ENCODE data around the gene ZNF235.
A peak's percentile ranks its signal among the peaks of the same experiment; 100 is the strongest.
"Not testable (repeated sequence)": the region's sequence is repeated elsewhere in the genome, so short reads cannot be mapped to it uniquely, and the experiment has no call there.

Gene ZNF235

DNA sequence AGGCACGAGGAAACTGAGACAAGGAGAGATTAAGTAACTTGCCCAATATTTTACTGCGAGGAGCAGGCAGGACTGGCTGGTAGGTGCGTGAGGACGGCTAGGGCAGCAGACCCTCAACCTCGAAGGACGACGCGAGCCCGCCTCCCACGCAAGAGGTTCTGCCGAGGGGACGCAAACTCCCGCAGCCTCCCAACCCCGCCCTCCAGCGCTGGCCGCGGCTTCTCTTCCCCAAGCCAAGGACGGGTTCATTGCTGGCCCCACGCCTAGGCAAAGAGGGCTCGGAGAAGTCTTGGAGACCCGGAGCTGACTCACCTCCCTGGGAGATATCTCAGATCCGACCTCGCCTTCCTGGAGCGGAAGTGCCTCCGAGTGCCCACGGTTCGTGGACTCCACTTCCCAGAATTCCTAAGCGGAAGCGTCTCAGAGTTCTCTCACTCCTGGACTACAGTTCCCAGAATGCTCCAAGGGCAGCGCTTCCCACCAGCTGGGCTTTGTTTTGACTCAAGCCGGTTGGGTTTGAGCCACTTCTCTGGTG, at the start of gene ZNF235:
Gene ZNF235 (minus strand): TSS at position 367 of the 535 bp plus-strand sequence. CDS start 1,621 bp downstream, outside the sequence.
- peak; percentile 96 for DNase-seq (ENCODE audit: low read depth, low spot score)

DNA sequence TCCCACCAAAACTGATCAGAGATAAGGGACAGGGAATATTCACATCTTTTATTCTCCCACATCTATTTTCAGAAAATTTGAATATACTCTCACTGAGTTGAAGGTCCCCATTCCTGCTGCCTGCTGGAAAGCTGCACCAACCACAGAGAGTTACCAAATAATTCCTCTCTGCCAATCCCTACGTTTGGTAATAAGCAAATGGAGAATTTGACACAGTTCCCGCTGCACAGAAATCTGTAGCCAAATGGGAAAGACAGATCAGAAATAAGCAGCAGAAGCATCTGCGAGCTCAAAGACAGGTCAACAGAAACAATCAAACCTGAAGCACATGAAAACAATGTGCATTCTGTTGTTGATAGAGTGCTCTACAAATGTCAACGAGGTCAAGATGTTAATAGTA, 41.7 kb upstream of the ZNF235 start:
- no peak for DNase-seq (ENCODE audit: low read depth, low spot score)

DNA sequence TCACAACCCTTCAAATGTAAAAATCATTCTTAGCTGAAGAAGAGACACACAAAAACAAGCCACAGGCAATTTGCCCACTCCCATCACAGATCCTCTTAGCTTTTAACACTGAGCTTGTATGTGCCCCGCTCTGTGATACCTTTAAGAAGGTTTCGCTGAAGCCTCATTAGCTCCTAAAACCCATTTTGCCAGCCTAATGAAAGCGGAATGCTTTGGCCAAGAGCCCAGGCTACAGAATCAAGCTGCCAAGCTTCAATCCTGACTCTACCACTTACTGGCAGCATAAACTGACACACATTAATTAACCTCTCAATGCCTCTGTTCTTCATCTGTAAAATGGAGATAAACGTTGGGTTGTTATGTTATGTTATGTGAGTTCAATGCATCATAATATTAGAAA, 41.1 kb upstream of the ZNF235 start:
- DNase-seq (ENCODE audit: low read depth, low spot score), result no peak

DNA sequence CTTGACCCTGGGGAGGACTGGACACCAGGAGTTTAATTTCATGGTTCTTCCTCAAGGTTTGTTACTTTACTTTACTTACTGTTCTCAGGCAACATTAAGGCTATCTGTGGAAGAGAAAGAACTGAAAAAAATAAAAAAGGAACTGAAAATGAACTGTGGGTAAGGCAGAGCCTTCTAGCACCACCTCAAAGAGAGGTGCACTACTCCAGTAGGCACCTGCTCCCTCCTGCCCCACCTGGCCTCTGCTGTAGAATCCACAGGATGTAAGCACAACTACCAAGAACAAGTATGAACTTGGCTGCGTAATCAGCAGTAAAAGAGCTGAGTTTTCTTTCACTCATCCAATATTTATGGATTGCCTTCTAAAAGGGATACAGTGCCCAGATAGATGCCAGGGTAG, 39.4 kb upstream of the ZNF235 start:
- no peak for DNase-seq (ENCODE audit: low read depth, low spot score)

DNA sequence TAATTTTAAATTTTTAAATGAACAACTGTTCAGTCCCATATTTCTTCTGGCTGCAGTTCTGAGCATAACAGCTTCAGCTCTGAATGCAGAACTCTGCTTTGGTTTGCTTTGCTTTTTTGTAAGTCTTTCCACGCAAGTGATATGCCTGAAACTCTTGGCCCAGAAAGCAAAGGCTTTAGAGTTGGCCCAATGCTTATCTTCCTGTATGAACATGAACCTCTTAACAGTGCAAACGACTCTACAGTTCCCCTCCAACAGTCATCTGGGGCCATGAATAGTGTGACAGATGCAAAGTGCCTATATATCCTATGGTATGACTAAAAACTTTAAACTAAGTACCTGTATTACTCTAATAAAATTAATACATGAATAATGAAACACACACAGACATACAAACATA, 37.0 kb upstream of the ZNF235 start:
- DNase-seq (ENCODE audit: low read depth, low spot score), result no peak

DNA sequence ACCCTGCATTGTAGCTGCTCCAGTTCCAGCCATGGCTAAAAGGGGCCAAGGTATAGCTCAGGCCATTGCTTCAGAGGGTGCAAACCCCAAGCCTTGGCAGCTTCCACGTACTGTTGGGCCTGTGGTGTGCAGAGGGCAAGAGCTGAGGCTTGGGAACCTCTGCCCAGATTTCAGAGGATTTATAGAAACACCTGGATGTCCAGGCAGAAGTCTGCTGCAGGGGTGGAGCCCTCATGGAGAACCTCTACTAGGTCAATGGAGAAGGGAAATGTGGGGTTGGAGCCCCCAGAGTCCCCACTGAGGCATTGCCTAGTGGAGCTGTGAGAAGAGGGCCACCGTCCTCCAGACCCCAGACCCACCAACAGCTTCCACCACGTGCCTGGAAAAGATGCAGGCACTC, 29.8 kb upstream of the ZNF235 start:
- not testable (repeated sequence) for DNase-seq (ENCODE audit: low read depth, low spot score)

DNA sequence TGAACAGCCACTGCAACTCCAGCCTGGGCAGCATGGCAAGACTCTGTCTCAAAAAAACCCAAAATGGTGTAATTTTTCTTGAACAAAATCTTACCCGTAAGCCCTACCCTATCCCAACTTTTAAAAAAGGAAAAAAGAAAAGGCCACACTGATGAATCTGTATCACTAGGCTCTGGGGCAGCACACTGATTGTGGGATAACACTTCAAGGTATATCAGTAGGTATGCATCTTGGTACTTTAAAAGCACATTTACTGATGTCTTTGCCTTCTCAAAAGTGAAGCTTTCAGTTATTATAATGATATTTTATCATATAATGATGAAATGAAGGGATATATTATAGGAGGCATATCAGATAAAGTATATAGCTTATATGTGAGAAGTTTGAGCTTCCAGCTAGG, 27.3 kb upstream of the ZNF235 start:
- no peak for DNase-seq (ENCODE audit: low read depth, low spot score)

DNA sequence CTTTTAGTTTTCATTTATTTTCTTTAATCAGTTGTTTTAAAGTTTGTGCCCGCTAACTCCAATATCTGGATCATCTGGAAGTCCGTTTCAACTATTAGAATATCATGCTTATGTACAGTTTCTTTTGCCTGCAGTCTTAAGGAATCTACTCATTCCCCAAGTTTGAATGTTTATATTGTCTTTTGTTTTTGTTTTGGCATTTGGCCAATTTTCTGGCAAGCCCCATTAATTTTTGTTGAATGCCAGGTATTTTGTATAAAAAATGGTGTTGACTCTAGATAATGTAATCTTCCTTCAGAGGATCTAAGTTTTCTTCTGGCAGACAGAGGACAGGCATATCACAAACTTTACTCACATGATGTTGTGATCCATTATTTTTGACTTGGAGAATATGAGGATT, 11.1 kb upstream of the ZNF235 start:
- DNase-seq (ENCODE audit: low read depth, low spot score), result no peak

DNA sequence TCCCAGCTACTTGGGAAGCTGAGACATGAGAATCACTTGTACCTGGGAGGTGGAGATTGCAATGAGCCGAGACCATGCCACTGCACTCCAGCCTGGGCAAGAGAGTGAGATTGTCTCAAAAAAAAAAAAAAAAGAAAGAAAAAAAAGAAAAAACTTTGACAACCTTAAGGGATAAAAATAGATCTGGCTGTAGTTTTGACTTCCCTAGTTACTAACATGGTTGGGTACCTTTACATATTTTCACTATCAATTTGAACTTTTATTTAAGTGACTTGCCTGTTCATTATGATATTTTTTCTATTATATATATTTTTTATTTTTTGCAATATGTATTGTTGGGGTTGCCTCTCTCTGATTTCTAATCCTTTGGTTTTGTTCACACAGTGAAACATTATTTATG, 8.4 kb upstream of the ZNF235 start:
- no peak for DNase-seq (ENCODE audit: low read depth, low spot score)

DNA sequence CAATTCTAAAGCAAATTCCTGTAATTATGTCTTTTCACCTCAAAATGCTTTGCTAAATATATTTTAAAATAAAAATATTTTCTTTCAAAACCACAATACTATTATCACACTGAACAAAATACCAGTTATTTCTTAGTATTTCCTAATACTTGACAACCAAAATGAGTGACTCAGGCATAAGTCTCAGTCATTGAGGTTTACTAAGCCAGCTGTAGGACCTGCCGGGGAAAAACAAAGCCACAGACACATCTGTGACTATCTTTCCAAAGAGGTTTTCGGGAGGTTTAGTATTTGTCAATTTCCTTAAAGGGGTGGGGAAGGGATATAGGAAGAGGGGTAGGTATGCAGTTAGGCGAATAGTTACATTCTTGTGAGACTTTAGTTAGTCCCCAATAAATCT, 3.2 kb upstream of the ZNF235 start:
- DNase-seq (ENCODE audit: low read depth, low spot score), result no peak

DNA sequence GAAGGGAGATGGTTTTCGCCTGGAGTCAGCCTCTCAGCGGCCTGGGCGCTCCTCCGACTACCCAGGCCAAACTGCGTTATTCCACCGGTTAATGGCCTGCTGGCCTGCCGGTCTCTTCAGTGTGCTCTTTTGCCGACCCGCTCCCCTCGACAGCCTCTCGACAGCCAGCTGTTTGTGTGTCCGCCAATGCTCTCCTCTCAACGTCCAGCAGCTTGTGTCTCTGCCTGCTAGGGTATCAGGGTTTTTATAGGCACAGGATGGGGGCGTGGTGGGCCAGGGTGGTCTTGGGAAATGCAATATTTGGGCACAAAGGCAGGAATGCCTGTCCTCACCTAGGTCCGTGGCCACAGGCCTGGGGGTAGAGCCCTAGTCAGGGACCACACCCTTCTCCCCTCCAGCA, 1.5 kb upstream of the ZNF235 start:
- no peak for DNase-seq (ENCODE audit: low read depth, low spot score)

DNA sequence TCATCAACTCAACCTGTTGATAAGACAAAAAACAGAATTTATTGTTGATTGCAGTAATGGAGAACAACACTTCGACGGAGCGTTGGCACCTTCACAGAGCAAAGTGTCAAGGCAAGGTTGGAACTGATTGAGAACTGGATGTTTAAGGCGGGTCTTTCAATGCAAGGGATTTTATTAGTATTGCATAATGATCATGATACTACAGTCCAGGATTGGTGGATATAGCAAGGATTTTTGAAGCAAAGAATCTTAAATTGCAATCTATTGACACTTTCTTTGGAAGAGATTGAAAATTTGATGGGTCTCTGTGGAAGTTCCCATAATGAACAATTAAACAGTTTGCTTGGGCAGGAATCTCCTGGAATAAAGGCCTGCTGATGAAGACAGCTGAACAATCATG, 632 bp upstream of the ZNF235 start:
- DNase-seq (ENCODE audit: low read depth, low spot score), result no peak

DNA sequence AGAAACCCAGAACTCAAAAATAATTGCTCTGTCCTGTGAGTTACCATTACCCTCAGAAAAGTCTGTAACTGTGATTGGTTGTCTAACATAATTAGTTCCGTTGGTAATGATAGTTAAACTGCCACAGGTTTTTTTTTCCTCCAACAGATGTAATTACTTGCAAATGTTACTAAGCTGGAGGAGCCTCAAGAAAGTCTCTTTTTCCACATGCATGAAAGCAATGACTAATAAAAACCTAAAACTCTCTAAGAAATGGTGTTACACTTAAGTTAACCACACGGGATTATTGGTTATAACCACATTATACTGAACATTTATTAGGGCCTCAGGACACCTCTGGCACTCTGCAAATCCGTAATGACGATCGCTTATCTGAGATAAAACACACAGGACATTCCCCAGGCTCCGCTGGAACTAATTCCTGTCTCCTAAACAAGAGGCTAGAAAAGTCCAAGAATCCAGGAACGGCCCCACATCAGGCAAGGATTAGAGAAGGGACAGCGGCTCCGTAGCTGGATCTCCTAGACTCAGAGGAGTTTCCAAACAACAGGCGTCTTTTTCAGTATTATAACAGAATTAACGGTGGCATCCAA, 753 bp downstream of the ZNF235 start:
- no peak for DNase-seq (ENCODE audit: low read depth, low spot score)

DNA sequence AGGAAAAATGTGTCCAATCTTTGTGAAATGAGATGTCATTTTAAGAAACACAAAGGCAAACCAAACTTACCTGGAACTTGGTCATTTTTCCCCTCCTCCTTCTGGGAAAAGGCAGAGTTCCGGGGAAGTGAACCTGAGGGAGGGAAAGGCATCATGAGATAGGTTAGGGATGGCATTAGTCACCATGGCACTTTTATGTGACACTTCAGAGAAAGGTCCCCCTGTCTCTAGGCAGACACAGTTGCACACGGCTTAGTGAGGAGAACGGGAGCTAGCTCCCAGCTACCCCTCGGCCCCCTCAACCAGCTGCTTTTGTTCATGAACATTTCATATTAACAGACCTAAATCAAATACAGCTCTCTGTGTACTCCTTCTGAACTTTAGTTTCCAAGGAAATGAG, 1.5 kb downstream of the ZNF235 start:
- DNase-seq (ENCODE audit: low read depth, low spot score), result no peak

DNA sequence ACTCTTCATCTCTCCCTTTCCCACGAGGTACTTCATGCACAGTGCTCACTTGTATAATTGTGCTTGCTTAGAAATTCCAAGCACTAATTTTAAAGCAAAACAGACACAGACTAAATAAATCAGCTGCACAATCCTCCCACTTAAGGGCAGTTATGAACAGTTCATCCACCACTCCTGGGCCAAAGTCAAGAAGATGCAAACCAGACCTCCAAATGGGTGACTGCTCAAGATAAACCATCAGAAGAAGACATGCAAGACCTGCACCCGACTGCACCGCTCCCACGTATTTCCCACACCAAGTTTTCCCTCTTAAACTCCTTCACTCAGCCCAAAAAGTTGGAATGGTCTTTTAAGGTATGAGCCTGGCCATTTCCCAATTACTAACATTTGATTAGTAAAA, 19.9 kb downstream of the ZNF235 start:
- DNase-seq (ENCODE audit: low read depth, low spot score), result no peak

DNA sequence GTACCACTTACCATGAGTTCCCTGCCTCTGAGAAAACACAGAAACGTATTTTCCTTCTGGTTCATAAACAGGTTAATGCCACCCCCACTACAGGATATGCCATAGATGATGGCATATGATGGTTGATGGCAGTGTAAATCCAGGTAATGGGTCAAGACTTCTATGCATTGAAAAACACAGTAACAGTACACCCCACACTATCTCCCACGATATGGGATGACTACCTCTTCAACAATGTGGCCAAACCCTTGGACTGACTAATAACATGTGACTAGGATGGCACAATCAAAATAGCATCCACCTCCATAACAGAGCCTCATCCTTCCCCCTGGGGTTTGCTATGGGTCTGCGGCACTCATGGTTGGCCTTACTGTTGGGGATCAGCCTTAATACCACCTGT, 22.0 kb downstream of the ZNF235 start:
- no peak for DNase-seq (ENCODE audit: low read depth, low spot score)

DNA sequence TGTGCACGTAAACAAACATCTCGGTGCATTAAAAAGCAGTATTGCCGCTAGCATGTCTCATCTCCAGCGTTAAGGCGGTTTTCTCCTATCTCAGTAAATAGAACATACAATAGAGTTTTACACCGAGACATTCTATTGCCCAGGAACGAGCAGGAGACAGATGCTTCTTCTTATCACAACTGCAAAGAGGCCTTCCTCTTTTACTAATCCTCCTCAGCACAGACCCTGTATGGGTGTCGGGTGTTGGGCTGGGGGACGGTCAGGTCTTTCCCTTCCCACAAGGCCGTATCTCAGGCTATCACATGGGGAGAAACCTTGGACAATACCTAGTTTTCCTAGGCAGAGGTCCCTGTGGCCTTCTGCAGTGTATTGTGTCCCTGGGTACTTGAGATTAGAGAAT, 23.9 kb downstream of the ZNF235 start:
- DNase-seq (ENCODE audit: low read depth, low spot score), result no peak

DNA sequence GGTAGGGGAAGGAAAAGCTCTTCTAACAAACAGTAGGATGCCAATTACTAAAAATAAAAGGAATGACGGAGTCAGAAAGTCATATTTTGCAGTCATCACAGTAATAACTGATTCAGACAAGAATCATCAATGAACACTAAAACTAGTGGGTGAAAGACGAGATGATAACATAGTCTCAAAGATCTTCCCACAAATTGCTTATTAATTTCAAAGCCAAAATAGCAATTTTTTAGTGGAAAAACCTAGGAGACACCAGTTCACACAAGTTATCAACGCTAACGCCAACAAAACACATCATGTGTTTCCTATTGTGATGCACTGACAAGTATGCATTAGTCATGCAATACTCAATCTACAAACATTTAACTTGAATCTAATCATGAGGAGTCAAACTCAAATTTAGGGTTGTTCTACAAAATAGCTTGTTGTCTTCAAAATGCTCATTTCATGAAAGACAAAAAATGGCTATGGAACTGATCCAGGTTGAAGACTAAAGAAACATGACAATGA, 26.6 kb downstream of the ZNF235 start:
- no peak for DNase-seq (ENCODE audit: low read depth, low spot score)

DNA sequence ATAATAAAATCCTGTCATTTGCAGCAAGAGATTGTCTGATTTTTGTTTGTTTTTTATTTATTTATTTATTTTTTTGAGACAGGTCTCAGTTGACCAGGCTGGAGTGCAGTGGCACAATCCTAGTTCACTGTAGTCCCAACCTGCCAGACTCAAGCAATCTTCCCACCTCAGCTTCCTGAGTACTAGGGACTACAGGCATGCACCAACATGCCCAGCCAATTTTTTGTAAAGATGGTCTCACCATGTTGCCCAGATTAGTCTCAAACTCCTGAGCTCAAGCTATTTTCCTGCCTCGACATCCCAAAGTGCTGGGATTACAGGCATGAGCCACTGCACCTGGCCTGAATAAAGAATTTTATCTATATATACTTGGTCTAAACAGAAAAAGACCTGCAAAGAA, 27.5 kb downstream of the ZNF235 start:
- DNase-seq (ENCODE audit: low read depth, low spot score), result no peak

DNA sequence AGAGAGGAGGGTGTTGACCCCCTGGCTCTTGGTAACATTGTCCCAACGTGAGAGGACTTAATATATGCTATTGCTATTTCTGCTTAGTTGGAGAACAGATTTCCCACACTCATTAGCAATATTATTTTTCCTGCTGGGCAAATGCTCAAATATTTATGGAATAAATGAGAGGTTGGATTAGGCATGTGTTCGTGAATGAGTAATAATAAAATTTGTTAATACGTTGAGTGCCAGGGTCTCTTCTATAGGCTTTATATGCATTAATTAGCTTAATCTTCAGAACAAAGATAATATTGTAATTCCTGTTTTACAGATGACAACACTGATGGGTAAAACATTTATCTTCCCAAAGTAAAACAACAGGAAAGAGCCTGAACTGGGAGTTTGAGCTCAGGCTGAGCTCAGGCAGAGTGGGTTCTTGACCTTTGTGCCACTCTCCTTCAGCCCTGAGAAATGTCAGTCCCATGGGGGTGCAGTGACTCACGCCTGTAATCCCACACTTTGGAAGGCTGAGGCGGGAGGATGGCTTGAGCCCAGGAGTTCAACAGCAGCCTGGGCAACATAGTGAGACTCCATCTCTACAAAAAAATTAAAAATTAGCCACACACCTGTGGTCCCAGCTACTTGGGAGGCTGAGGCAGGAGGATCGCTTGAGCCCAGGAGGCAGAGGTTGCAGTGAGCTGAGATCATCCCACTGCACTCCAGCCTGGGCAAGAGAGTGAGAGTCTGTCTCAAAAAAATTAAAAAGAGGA, 44.0 kb downstream of the ZNF235 start:
- DNase-seq (ENCODE audit: low read depth, low spot score), result no peak

DNA sequence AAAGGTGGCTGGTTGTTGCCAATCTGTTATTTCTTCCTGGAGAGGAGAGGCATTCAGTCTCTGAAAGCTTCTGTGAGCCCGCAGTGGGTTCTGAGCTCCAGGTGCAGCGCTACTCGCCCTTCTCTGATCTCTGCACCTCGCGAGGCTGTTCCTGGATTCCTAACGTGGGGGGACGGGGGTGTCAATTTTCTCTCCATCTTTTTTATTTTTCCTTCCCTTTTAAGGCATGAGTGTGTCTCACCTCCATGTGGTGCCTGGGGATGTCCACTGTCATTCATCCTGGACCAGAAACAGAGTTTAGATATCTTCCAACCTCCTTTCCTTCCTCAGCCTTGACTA, 44.5 kb downstream of the ZNF235 start:
- DNase-seq (ENCODE audit: low read depth, low spot score), result no peak

DNA sequence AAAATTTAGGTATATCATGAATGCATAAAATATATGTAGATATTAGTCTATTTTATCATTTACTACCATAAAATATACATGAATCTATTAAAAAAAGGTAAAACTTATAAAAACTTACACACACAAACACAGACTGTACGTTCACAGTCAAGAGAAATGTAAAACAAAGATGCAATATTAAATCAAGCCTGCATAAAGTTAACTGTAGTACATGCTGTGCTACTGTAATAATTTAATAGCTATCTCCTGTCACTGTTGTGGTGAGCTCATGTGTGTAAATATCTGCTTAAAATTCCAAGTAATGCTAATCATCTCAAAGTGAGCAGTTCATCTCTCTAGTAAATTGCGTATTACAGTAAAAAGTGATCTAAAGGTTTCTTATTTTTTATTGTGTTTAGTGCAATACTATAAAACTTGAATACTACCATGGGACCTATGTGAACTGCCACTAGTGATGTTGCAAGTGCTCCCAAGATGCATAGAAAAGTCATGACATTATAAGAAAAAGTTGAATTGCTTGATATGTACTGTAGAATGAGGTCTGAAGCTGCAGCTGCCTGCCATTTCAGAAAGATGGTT, 45.9 kb downstream of the ZNF235 start:
- no peak for DNase-seq (ENCODE audit: low read depth, low spot score)

DNA sequence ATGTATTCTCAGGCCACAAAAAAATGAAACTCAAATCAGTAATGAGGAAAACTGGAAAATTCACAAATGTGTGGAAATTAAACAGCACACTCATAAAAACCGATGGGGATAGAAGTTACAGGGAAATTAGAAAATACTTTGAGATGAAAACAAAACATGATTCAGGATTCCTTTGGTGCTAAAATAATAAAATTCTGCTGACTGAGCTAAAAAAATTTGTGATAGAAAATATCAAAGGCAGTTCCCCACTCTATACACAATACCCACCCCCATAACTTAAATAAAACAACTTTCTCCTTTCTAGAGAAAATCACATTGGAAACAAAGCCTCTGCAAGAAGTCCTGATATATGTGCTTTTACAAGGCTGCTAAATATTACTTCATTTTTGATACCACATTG, 46.7 kb downstream of the ZNF235 start:
- DNase-seq (ENCODE audit: low read depth, low spot score), result no peak

Data from iPS DF 19.7 (cell line).